ENCODE data around the gene MXD3. TPM values are rescaled to one million over a fixed set of nuclear protein-coding genes. Genes with fewer than 3 reads are reported as not detected.

Gene MXD3
- total RNA-seq, 2 experiments from 2014 or later: 5.8 to 7.5 TPM

DNA sequence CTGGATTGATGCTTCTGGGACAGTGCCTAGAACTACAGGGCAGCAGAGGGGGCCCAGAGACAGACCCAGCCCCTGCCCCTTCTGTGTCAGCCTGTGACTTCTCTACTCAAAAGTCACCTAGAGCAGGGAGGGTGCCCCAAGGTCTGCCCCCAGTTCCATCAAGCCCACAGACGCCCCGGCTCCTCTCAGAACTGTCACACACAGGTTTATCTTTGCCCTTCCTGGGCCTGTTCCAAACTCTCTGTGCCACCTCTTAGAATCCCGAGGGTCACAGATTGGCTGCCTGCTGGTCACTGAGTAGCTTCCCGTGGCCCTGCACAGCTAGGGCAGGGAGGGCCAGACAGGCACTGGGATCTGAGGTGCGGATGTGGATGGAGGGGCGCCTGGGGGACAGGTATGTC, 47.8 kb upstream of the MXD3 start:
- TF ChIP-seq, protein P1, sequence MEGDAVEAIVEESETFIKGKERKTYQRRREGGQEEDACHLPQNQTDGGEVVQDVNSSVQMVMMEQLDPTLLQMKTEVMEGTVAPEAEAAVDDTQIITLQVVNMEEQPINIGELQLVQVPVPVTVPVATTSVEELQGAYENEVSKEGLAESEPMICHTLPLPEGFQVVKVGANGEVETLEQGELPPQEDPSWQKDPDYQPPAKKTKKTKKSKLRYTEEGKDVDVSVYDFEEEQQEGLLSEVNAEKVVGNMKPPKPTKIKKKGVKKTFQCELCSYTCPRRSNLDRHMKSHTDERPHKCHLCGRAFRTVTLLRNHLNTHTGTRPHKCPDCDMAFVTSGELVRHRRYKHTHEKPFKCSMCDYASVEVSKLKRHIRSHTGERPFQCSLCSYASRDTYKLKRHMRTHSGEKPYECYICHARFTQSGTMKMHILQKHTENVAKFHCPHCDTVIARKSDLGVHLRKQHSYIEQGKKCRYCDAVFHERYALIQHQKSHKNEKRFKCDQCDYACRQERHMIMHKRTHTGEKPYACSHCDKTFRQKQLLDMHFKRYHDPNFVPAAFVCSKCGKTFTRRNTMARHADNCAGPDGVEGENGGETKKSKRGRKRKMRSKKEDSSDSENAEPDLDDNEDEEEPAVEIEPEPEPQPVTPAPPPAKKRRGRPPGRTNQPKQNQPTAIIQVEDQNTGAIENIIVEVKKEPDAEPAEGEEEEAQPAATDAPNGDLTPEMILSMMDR (IDR thresholded peaks at IDR 0.05): no peak
- H3K9me3 Mint-ChIP-seq: no peaks in the 10 kb centered on the region
- Histone ChIP-seq H3K9me3 (ENCODE audit: control insufficient read depth in 1 of 2, insufficient read depth in 1 of 2, low read length in 2 of 2) (no peaks in the 10 kb centered on the region), H3K27ac (ENCODE audit: low read depth in 1 of 2, low read length in 2 of 2) (peak overlapping the region; percentile 78 to 80), H3K4me3 (ENCODE audit: low read length) (peak overlapping the region; percentile 99), H3K4me1 (ENCODE audit: insufficient read depth, low read length) (peaks cover 97% of the 10 kb centered on the region), H3K36me3 (ENCODE audit: insufficient read depth, low read length) (peaks cover 18% of the 10 kb centered on the region), H3K27me3 (ENCODE audit: control insufficient read depth in 1 of 2, insufficient read depth in 2 of 2, low read length in 2 of 2) (no peaks in the 10 kb centered on the region)
- peak overlapping the region; percentile 83 for H3K27ac Mint-ChIP-seq
- ATAC-seq (ENCODE audit: poor library complexity): no peak
- peaks cover 41% of the 10 kb centered on the region for H3K36me3 Mint-ChIP-seq (ENCODE audit: low read depth)
- no peak for DNase-seq
- no peaks in the 10 kb centered on the region for H3K27me3 Mint-ChIP-seq
- peak overlapping the region; percentile 82 for H3K4me3 Mint-ChIP-seq
- ChIA-PET CTCF (interaction anchor here (0.9 kb wide), 1 partner anchor 10 kb away, joined by 6 read pairs; no protein-coding TSS in a partner anchor), POLR2A (interaction anchor here (1.2 to 6.2 kb wide), 2 partner anchors 8 to 12 kb away, joined by 3 to 51 read pairs; partner anchors contain the start of gene LMAN2)
- intact Hi-C loops (cut with DNase I, micrococcal nuclease): loop anchor here (5.0 to 10.0 kb wide), 2 partner anchors 47 to 975 kb away; partner anchors contain the start of genes HIGD2A (in 1 of the 2), MXD3 (in 1 of the 2) and NOP16 (in 1 of the 2)
- peaks cover 93% of the 10 kb centered on the region for H3K4me1 Mint-ChIP-seq (ENCODE audit: low read depth)

DNA sequence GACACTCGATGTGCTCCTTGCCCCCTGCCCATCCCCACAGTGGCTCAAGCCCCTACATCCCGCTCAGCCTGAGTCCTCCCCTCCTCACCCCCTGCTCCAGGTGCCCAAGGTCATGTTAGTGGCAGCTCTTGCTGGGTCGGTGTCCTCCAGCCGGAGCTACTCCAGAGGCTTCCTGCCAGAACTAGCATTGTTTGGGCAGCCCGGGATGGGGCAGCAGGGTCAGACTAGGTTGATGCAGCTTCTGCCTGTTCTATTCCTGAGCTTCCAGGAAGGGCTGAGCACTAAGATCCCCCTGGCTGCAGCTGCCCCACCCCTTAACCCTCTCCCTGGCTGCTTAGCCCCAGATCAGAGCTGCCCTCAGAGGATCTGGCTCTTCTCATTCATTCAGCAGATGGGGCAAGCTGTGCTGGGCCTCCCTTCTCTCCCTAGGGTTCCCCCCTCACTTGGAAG, 46.7 kb upstream of the MXD3 start:
- TF ChIP-seq, protein P1 (IDR thresholded peaks at IDR 0.05): no peak
- H3K27me3 ChIP-seq (ENCODE audit: control insufficient read depth in 1 of 2, insufficient read depth in 2 of 2, low read length in 2 of 2): no peaks in the 10 kb centered on the region
- H3K36me3 ChIP-seq (ENCODE audit: insufficient read depth, low read length): peaks cover 16% of the 10 kb centered on the region
- POLR2A ChIA-PET: interaction anchor here (1.0 to 6.2 kb wide), 7 partner anchors 8 to 143 kb away, joined by 3 to 51 read pairs (median 3); partner anchors contain the start of gene GRK6
- CTCF ChIA-PET: interaction anchor here (1.1 to 5.0 kb wide), 4 partner anchors 11 to 45 kb away, joined by 3 to 31 read pairs (median 8); no protein-coding TSS in a partner anchor
- H3K27ac Mint-ChIP-seq: peak overlapping the region; percentile 83
- peak overlapping the region; percentile 82 for H3K4me3 Mint-ChIP-seq
- no peaks in the 10 kb centered on the region for H3K9me3 ChIP-seq (ENCODE audit: control insufficient read depth in 1 of 2, insufficient read depth in 1 of 2, low read length in 2 of 2)
- H3K4me1 Mint-ChIP-seq (ENCODE audit: low read depth): peaks cover 87% of the 10 kb centered on the region
- peak overlapping the region; percentile 99 for H3K4me3 ChIP-seq (ENCODE audit: low read length)
- peaks cover 86% of the 10 kb centered on the region for H3K4me1 ChIP-seq (ENCODE audit: insufficient read depth, low read length)
- intact Hi-C loops (cut with DNase I, micrococcal nuclease): loop anchor here (5.0 to 10.0 kb wide), 2 partner anchors 46 to 974 kb away; partner anchors contain the start of genes HIGD2A (in 1 of the 2), MXD3 (in 1 of the 2) and NOP16 (in 1 of the 2)
- no peaks in the 10 kb centered on the region for H3K9me3 Mint-ChIP-seq
- H3K27ac ChIP-seq (ENCODE audit: low read depth in 1 of 2, low read length in 2 of 2): peak overlapping the region; percentile 78 to 80
- DNase-seq (peak in 1 of 14 experiments; percentile 25), ATAC-seq (ENCODE audit: poor library complexity) (no peak)
- H3K27me3 Mint-ChIP-seq: no peaks in the 10 kb centered on the region
- peaks cover 36% of the 10 kb centered on the region for H3K36me3 Mint-ChIP-seq (ENCODE audit: low read depth)

DNA sequence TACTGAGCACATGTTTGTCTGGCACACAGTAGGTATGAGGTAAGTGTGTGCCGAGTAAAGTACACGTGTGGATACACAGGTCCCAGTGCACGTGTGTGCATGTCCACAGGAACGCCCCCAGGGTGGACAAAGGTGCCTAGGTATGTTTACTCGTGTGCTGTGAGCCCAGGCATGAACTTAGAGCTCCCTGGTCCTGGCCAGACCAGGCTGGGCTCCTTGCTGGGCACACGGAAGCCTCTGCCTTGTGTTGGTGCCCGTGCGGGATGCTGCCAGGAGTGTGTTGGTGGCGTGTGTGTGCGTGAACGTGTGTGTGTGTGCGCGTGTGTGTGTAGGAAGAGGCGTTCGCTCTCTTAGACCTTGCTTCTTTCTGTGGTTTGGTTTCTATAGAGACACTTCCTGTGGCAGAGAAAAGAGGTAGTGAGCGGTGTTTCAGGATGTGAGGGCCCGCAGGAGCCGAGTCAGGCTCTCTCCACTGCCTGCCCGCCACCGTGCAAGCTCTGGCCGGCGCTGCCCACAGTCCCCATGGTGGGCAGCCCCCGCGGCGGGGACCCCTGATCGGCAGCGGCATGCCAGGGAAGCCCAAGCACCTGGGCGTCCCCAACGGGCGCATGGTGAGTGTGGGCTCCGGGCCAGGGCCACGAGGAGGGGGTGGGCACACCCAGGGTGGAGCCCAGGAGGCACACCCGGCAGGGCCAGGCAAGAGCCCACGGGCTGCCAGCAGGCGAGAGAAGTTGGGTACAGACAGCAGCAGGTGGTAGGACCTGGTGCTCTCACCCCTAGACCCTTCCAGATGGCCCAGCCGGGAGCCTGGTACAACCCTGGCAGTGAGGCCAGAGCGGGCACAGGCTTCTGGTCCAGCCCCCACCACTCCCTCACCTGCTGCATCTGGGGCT, 46.0 kb upstream of the MXD3 start, which contains the start of gene RGS14:
Gene RGS14 (plus strand): TSS at position 466 of the 893 bp plus-strand sequence. CDS start 101 bp downstream, at position 567.
- Mint-ChIP-seq H3K27ac (peak within 1 kb of the TSS; percentile 83), H3K27me3 (no peaks in the 10 kb centered on the region), H3K4me3 (peak within 1 kb of the TSS; percentile 82), H3K36me3 (ENCODE audit: low read depth) (peaks cover 32% of the 10 kb centered on the region), H3K9me3 (no peaks in the 10 kb centered on the region), H3K4me1 (ENCODE audit: low read depth) (peaks cover 81% of the 10 kb centered on the region)
- TF ChIP-seq, protein P1 (IDR thresholded peaks at IDR 0.05): no peak
- peak within 1 kb of the TSS; percentile 78 to 80 for H3K27ac ChIP-seq (ENCODE audit: low read depth in 1 of 2, low read length in 2 of 2)
- no peaks in the 10 kb centered on the region for H3K9me3 ChIP-seq (ENCODE audit: control insufficient read depth in 1 of 2, insufficient read depth in 1 of 2, low read length in 2 of 2)
- H3K4me3 ChIP-seq (ENCODE audit: low read length): peak within 1 kb of the TSS; percentile 99
- POLR2A ChIA-PET: interaction anchor here (1.0 to 6.2 kb wide), 7 partner anchors 9 to 144 kb away, joined by 3 to 51 read pairs (median 3); partner anchors contain the start of gene GRK6
- CTCF ChIA-PET: interaction anchor here (1.1 to 5.0 kb wide), 4 partner anchors 12 to 46 kb away, joined by 3 to 31 read pairs (median 8); no protein-coding TSS in a partner anchor
- DNase-seq (peak; percentile 55 to 93 (median 70)), ATAC-seq (ENCODE audit: poor library complexity) (peak; percentile 91)
- peaks cover 79% of the 10 kb centered on the region for H3K4me1 ChIP-seq (ENCODE audit: insufficient read depth, low read length)
- peaks cover 16% of the 10 kb centered on the region for H3K36me3 ChIP-seq (ENCODE audit: insufficient read depth, low read length)
- intact Hi-C loops (cut with DNase I, micrococcal nuclease): loop anchor here (5.0 to 10.0 kb wide), 2 partner anchors 45 to 973 kb away; partner anchors contain the start of genes HIGD2A (in 1 of the 2), MXD3 (in 1 of the 2) and NOP16 (in 1 of the 2)
- no peaks in the 10 kb centered on the region for H3K27me3 ChIP-seq (ENCODE audit: control insufficient read depth in 1 of 2, insufficient read depth in 2 of 2, low read length in 2 of 2)

Measured in CD4-positive, alpha-beta T cell (primary cell).